ENCODE results near the gene COLEC11.

The COLEC11 gene

GRCh38 chr2:3679180-3679579, 84.3 kb downstream of the COLEC11 start:
- no peak for DNase-seq

DNA sequence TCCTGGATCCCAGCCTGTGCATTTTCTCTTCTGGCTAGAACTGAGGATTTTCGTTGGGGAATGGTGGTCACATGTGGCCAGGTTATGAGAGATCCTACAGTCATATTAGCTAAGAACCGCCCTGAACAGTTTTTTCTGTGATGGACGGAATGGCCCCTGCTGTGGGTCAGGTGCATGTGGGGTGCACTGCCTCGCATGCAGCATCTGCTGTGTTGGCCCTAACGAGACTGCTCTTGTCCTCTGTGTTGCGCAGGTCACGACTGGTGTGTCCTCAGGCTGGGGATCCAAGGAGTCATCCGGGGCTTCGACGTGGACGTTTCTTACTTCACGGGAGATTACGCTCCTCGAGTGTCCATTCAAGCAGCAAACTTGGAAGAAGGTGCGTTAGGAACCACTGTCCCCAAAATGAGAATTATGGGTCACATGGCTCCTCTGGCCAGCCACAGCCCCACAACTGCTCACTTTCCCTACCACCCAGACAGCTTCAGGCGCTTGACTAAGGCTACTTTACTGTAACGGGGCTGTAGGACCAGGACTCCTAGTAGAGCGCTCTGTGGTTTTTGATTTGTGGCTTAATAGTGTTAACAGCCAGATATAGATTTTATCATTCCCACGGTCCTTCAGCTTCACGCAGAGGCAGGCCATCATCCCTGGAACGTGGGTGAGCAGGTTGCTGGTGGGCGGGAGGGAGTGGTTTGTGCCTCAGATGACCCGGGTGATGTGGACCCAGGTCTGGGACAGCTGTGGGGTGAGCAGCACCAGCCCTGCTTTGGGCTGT, 84.9 kb downstream of the COLEC11 start:
- DNase-seq, result no peak

- no peak for DNase-seq
Observed at GRCh38 chr2:3680548-3681345, 85.8 kb downstream of the COLEC11 start.

GRCh38 chr2:3681625-3682024, 86.7 kb downstream of the COLEC11 start:
- DNase-seq, result no peak

- no peak for DNase-seq
Observed at GRCh38 chr2:3682811-3683210, 87.9 kb downstream of the COLEC11 start.

- no peak for DNase-seq
Observed at GRCh38 chr2:3683748-3684454, 89.0 kb downstream of the COLEC11 start.

DNA sequence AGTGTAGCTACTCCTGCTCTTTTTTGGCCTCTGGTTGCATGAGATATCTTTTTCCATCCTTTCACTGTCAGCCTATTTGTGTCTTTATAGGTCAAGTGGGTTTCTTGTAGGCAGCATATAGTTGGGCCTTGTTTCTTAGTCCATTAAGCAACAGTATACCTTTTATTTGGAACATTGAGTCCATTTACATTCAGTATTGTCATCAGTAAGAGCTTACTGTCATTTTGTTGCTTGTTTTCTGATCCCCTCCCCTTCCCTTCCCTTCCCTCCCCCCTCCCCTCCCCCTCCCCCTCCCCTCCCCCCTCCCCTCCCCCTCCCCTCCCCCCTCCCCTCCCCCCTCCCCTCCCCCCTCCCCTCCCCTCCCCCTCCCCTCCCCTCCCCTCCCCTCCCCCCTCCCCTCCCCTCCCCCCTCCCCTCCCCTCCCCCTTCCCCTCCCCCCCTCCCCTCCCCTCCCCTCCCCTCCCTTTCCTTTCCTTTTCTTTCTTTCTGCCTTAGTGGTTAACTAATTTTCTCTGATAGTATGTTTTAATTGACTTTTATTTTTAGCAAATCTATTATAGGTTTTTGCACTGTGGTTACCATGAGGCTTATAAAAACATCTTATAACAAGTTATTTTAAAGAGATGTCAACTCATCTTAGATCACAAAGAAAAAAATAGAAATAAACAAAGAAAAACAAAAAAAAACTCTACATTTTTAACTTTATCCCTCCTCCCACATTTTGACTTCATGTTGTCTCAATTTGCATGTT, 95.3 kb downstream of the COLEC11 start:
- no peak for DNase-seq

- peak; percentile 19 for DNase-seq
Observed at GRCh38 chr2:3692375-3692774, 97.5 kb downstream of the COLEC11 start.

Data from NCI-H2029 (cell line).